Measurements from ENCODE around the gene AP4E1. TPM values are rescaled to one million over a fixed set of nuclear protein-coding genes. Genes with fewer than 3 reads are reported as not detected.

The AP4E1 gene
- total RNA-seq, 4 donors from 2014 or later: 10.2 to 15.3 (median 12.6) TPM

DNA sequence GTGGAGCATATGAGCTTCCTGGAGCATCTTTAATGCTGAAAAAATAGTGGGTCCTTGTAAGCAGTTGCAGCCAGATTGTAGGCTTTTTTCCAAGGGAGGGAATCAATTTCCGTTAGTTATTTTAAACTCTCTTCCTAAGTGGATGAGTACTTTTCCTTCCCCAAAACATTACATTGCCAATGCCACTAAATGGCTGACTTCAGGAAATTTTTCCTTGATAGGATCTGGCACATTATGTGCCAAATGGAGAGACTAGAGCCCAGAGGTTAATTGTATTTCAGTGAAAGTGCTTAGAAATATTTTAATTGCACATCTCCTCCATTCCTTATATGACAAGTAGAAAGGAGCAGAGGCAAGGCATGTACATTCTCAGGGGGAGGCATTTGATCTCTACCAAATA is 102.7 kb downstream of the AP4E1 start:
- H3K4me1 ChIP-seq: no peaks in the 10 kb centered on the region
- no peak for DNase-seq (ENCODE audit: low spot score in 2 of 2)
- peaks cover 0 to 39% (median 0%) of the 10 kb centered on the region in 3 donors for H3K36me3 ChIP-seq
- WGBS, 2 donors: 56 to 57% methylated on average over 1 of the region's 1 CpG
- no peak overlapping the region for H3K27ac ChIP-seq
- no peak overlapping the region for H3K4me3 ChIP-seq
- H3K9me3 ChIP-seq: peaks cover 0 to 17% (median 0%) of the 10 kb centered on the region in 4 donors
- H3K27me3 ChIP-seq: no peaks in the 10 kb centered on the region
- no peak for TF ChIP-seq POLR2A (IDR thresholded peaks at IDR 0.05)
- no peak for TF ChIP-seq EP300 (IDR thresholded peaks at IDR 0.05)
- TF ChIP-seq, protein P1, sequence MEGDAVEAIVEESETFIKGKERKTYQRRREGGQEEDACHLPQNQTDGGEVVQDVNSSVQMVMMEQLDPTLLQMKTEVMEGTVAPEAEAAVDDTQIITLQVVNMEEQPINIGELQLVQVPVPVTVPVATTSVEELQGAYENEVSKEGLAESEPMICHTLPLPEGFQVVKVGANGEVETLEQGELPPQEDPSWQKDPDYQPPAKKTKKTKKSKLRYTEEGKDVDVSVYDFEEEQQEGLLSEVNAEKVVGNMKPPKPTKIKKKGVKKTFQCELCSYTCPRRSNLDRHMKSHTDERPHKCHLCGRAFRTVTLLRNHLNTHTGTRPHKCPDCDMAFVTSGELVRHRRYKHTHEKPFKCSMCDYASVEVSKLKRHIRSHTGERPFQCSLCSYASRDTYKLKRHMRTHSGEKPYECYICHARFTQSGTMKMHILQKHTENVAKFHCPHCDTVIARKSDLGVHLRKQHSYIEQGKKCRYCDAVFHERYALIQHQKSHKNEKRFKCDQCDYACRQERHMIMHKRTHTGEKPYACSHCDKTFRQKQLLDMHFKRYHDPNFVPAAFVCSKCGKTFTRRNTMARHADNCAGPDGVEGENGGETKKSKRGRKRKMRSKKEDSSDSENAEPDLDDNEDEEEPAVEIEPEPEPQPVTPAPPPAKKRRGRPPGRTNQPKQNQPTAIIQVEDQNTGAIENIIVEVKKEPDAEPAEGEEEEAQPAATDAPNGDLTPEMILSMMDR (IDR thresholded peaks at IDR 0.05): no peak

DNA sequence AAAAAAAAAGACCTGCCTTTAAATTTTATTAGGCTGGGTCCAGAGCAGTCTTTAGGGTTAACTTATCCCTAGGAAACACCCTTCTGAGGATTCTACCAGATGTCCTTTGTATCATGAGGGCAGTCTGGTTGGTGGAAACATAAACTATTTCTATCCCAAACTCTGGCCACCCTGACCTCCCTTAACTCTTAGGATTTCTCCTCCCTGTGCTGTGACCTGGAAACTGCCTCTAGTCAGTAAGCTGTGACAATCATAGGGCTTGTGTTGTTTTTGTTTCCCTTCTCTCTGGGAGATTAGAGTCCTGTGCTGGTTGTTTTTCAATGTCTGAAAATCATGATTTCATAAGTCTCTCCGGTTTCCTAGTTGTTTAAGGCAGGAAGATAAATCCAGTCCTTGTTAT is 108.1 kb downstream of the AP4E1 start:
- DNase-seq (ENCODE audit: low spot score in 2 of 2): no peak
- WGBS, 2 donors: 57 to 84% methylated on average over 1 of the region's 1 CpG
- TF ChIP-seq, protein P1 (IDR thresholded peaks at IDR 0.05): no peak
- no peak for TF ChIP-seq POLR2A (IDR thresholded peaks at IDR 0.05)
- no peak for TF ChIP-seq EP300 (IDR thresholded peaks at IDR 0.05)

DNA sequence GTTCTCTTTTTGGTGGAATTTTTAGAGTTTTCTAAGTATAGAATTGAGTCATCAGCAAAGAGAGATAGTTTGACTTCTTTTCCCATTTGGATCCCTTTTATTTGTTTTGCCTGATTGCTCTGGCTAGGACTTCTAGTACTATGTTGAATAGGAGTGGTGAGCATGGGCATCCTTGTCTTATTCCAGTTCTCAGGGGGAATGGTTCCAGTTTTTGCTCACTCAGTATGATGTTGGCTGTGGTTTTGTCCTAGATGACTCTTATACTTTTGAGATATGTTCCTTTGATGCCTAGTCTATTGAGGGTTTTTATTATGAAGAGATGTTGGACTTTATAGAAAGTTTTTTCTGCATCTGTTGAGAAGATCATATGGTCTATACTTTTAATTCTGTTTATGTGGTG is 113.7 kb downstream of the AP4E1 start:
- DNase-seq (ENCODE audit: low spot score in 2 of 2): no peak
- Histone ChIP-seq H3K4me1 (no peaks in the 10 kb centered on the region), H3K27ac (no peak overlapping the region), H3K4me3 (no peak overlapping the region), H3K36me3 (no peaks in the 10 kb centered on the region), H3K27me3 (no peaks in the 10 kb centered on the region), H3K9me3 (peaks cover 0 to 8% (median 0%) of the 10 kb centered on the region in 4 donors)
- TF ChIP-seq POLR2A (IDR thresholded peaks at IDR 0.05) (no peak), EP300 (IDR thresholded peaks at IDR 0.05) (no peak)
- TF ChIP-seq, protein P1 (IDR thresholded peaks at IDR 0.05): no peak

More for the DNA sequence above, 108.1 kb downstream of the AP4E1 start:
- no peak overlapping the region for H3K4me3 ChIP-seq
- no peaks in the 10 kb centered on the region for H3K27me3 ChIP-seq
- H3K9me3 ChIP-seq: peaks cover 0 to 8% (median 0%) of the 10 kb centered on the region in 4 donors
- H3K27ac ChIP-seq: no peak overlapping the region
- no peaks in the 10 kb centered on the region for H3K36me3 ChIP-seq
- H3K4me1 ChIP-seq: no peaks in the 10 kb centered on the region

DNA sequence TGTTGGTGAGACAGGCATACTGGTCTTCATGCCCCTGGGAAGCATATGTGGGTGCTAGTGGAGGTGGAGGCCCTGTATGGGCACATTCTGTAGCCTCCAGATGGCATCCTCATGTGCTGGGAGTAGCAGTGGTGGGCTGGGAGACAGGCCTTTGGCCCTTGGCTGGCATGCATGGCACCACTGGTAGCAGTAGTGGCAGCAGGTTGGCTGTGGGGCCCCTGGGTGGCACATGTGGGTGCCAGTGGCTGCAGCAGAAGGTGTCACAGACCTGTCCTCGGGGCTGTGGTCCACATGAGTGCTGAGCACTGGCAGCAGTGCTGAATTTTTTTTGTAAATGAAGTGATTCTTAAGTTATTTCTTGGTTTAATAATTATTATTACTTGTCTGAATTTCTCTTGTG is 115.0 kb downstream of the AP4E1 start:
- no peak overlapping the region for H3K27ac ChIP-seq
- H3K36me3 ChIP-seq: no peaks in the 10 kb centered on the region
- no peaks in the 10 kb centered on the region for H3K4me1 ChIP-seq
- H3K9me3 ChIP-seq: peaks cover 0 to 8% (median 0%) of the 10 kb centered on the region in 4 donors
- H3K4me3 ChIP-seq: no peak overlapping the region
- WGBS, 2 donors: 88 to 93% methylated on average over 1 of the region's 1 CpG
- TF ChIP-seq POLR2A (IDR thresholded peaks at IDR 0.05) (no peak), EP300 (IDR thresholded peaks at IDR 0.05) (no peak)
- TF ChIP-seq, protein P1 (IDR thresholded peaks at IDR 0.05): no peak
- H3K27me3 ChIP-seq: no peaks in the 10 kb centered on the region
- no peak for DNase-seq (ENCODE audit: low spot score in 2 of 2)

DNA sequence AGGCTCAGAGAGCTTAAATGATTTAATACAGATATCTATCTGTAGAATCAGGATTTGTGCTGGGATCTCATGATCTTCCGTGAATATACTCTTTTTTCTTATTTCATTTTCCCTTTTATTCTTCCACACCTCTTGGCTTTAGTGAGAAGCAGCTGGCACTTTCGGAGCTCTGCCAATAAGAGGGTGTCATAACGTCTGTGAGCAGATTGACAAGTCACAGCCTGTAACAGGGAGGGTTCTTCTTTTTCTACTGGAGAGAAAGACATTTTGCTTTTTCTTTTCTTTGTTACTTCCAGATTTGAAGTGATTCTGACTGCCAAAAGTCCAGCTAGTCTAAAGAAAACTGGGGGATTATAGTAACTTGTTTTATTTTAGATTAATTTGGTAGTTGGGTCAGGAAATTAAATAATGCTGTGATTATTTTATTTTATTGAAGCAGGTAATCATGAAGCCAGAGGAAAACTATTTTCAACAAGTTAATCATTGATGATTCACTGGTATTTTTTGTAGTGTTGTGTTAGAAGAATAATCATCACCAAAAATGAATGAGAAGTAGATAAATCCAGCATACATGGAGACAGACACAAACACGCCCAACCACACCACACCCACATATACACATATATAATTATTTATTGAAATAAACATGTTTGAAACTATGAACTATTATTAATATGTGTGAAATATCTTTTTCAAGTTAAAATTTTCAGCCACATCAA is 116.4 kb downstream of the AP4E1 start:
- DNase-seq (ENCODE audit: low spot score in 2 of 2): no peak
- no peaks in the 10 kb centered on the region for H3K36me3 ChIP-seq
- no peaks in the 10 kb centered on the region for H3K4me1 ChIP-seq
- H3K27ac ChIP-seq: no peak overlapping the region
- no peaks in the 10 kb centered on the region for H3K27me3 ChIP-seq
- H3K9me3 ChIP-seq: no peaks in the 10 kb centered on the region
- 67 to 72% methylated on average over 4 of the region's 4 CpGs for WGBS, 2 donors
- TF ChIP-seq EP300 (IDR thresholded peaks at IDR 0.05): no peak
- TF ChIP-seq, protein P1 (IDR thresholded peaks at IDR 0.05): no peak
- TF ChIP-seq POLR2A (IDR thresholded peaks at IDR 0.05): no peak
- H3K4me3 ChIP-seq: no peak overlapping the region

All from tibial nerve (tissue), 4 donors.